Panc1 (cell line): ENCODE measurements around the gene MACROD2. TPM values are rescaled to one million over a fixed set of nuclear protein-coding genes. Genes with fewer than 3 reads are reported as not detected.

Experiments used
- ATAC-seq: fragments of 200-7000 bp; cut with Tn5 transposase; 2 replicates; pipeline ENCODE4 v1.9.1; 2020; ENCODE audit warnings: mild to moderate bottlenecking, moderate library complexity
- BruUV-seq: library from RNA; stranded (reverse); fragments of 400-500 nt; replicated peaks from 2 replicates; lab custom pipeline; 2021; lab: Mats Ljungman, UMichigan
- CTCF ChIA-PET: fragments of 300-600 bp; sonication (Branson Sonifier 250); formaldehyde crosslinking; loops from one replicate; lab custom pipeline; 2022; ENCODE audit warnings: antibody characterized with exemption; lab: Charles Lee
- POLR2A ChIA-PET: fragments of 300-600 bp; sonication (Branson Sonifier 250); formaldehyde crosslinking; loops from one replicate; lab custom pipeline; 2022; ENCODE audit warnings: antibody characterized with exemption; lab: Charles Lee
- DNase-seq: peaks from one replicate; pipeline ENCODE4 v3.0.0-alpha.2; 2010; ENCODE audit warnings: low read depth, low spot score
- H3K27ac ChIP-seq: 2 replicates; pipeline ENCODE4 v1.5.1; 2011; ENCODE audit warnings: mild to moderate bottlenecking, low read length, inconsistent platforms
- H3K27me3 ChIP-seq: fragments of 200-500 bp; sonication (Bioruptor generic); 2 replicates; pipeline ENCODE4 v1.6.0; 2014; ENCODE audit warnings: low read length, inconsistent platforms; ENCODE audit not compliant: control insufficient read depth, insufficient read depth
- H3K36me3 ChIP-seq: fragments of 200-500 bp; sonication (Bioruptor generic); 2 replicates; pipeline ENCODE4 v1.5.1; 2014; ENCODE audit warnings: inconsistent platforms, mild to moderate bottlenecking, low read length, moderate library complexity; ENCODE audit not compliant: control insufficient read depth, insufficient read depth
- H3K4me1 ChIP-seq: 2 replicates; pipeline ENCODE4 v1.5.1; 2011; ENCODE audit warnings: inconsistent platforms, mild to moderate bottlenecking, low read length, moderate library complexity; ENCODE audit not compliant: control insufficient read depth, insufficient read depth
- H3K4me3 ChIP-seq, 2 experiments: 2 replicates each; pipeline ENCODE4 v1.5.1; 2011 to 2012; ENCODE audit warnings: low read depth in 2 of 2, low read length in 2 of 2, mild to moderate bottlenecking in 2 of 2, inconsistent platforms in 1 of 2, moderate library complexity in 1 of 2
- H3K9me3 ChIP-seq: fragments of 200-500 bp; sonication (Bioruptor generic); 2 replicates; pipeline ENCODE4 v1.5.1; 2014; ENCODE audit warnings: low read depth, mild to moderate bottlenecking, inconsistent platforms, low read length, moderate library complexity; ENCODE audit not compliant: control insufficient read depth, insufficient read depth
- CTCF ChIP-seq: fragments of 450-650 bp; IDR thresholded peaks from 2 replicates; pipeline ENCODE4 v1.5.1; 2017; ENCODE audit warnings: mild to moderate bottlenecking
- POLR2AphosphoS5 ChIP-seq: IDR thresholded peaks from 2 replicates; pipeline ENCODE4 v1.6.1; 2012; ENCODE audit warnings: mild to moderate bottlenecking, low read depth, low read length, moderate library complexity
- REST ChIP-seq, 2 experiments: IDR thresholded peaks; 2 replicates each; pipeline ENCODE4 v1.6.1; 2011 to 2012; ENCODE audit warnings: low read depth in 2 of 2, control low read depth in 1 of 2, low read length in 1 of 2, mild to moderate bottlenecking in 1 of 2, moderate library complexity in 1 of 2; ENCODE audit not compliant: insufficient read depth in 1 of 2
- SIN3A ChIP-seq: IDR thresholded peaks from 2 replicates; pipeline ENCODE4 v1.6.1; 2012; ENCODE audit warnings: low read depth, mild to moderate bottlenecking, low read length, moderate library complexity, borderline replicate concordance; ENCODE audit not compliant: insufficient read depth
- TCF7L2 ChIP-seq: IDR thresholded peaks from 2 replicates; pipeline ENCODE4 v1.6.1; 2011; ENCODE audit warnings: mild to moderate bottlenecking, low read depth, low read length, inconsistent platforms
- in situ Hi-C: cut with HindIII; loops from 2 replicates; pipeline ENCODE4 v1.10.0; 2016; ENCODE audit warnings: low sequenced_read_pairs, low pct_unique_long_range_greater_than_20kb
- intact Hi-C: fragments of 100-400 bp; cut with micrococcal nuclease; formaldehyde crosslinking; loops from one replicate; pipeline ENCODE4 v1.10.0; 2022; ENCODE audit not compliant: unreplicated experiment
- total RNA-seq: library from RNA; stranded (reverse); gene quantifications from one replicate; pipeline ENCODE4 v1.2.1, GENCODE V29; 2021; ENCODE audit not compliant: unreplicated experiment

MACROD2 gene
- total RNA-seq, 1 experiment from 2014 or later, result 1.2 TPM

GRCh38 chr20:14344746-14345145, 349.4 kb downstream of the MACROD2 start:
- no TSS peak for BruUV-seq
- no peak for TF ChIP-seq TCF7L2
- TF ChIP-seq SIN3A, result no peak
- intact Hi-C loops (no loop called here), in situ Hi-C loops (no loop called here)
- no peaks in the 10 kb centered on the region for H3K9me3 ChIP-seq
- H3K36me3 ChIP-seq, result no peaks in the 10 kb centered on the region
- no peak for ATAC-seq
- POLR2A ChIA-PET, result no interaction called here
- no peak for DNase-seq
- CTCF ChIA-PET, result no interaction called here
- no peak overlapping the region for H3K27ac ChIP-seq
- H3K4me3 ChIP-seq, result no peak overlapping the region
- no peaks in the 10 kb centered on the region for H3K4me1 ChIP-seq
- no peaks in the 10 kb centered on the region for H3K27me3 ChIP-seq

DNA sequence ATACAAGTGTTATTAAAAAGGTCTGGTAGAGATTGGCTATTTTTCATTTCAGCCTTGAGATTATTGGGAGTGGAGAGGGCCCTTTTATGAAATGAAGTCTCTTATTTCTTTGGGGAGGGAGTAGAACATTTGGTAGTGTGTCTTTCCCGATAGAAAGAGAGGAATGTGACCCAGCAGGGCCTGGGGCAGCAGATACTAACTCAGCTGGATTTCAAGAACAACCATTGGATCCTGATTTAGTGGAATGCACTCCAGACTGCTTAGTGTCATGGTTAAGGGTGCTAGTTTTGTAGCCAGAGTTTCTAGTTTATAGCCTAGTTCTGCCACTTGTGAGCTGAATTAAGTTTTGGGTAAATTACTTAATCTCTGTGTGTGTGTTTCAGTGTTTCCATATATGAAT, 360.5 kb downstream of the MACROD2 start:
- POLR2A ChIA-PET, result no interaction called here

More for the DNA sequence above, 360.5 kb downstream of the MACROD2 start:
- intact Hi-C loops (no loop called here), in situ Hi-C loops (no loop called here)
- no TSS peak for BruUV-seq
- Histone ChIP-seq H3K4me1 (no peaks in the 10 kb centered on the region), H3K27me3 (no peaks in the 10 kb centered on the region), H3K9me3 (no peaks in the 10 kb centered on the region), H3K36me3 (no peaks in the 10 kb centered on the region), H3K4me3 (no peak overlapping the region), H3K27ac (no peak overlapping the region)
- DNase-seq (no peak), ATAC-seq (no peak)
- CTCF ChIA-PET, result no interaction called here
- TF ChIP-seq TCF7L2, result no peak
- TF ChIP-seq SIN3A, result no peak
- TF ChIP-seq CTCF, result no peak
- TF ChIP-seq REST (IDR thresholded peaks at IDR 0.05; ENCODE audit: insufficient read depth in 1 of 2, low read depth in 2 of 2, low read length in 1 of 2), result no peak
- no peak for TF ChIP-seq POLR2AphosphoS5
